Stimulated activated CD8-positive, alpha-beta memory T cell treated with anti-CD3 and anti-CD28 coated beads, Interleukin-7, amount 100 ng/mL, for 1 hour (primary cell): Measurements from ENCODE around the gene CLEC16A.

Source experiments
- DNase-seq, 2 donors: peaks; one replicate each; pipeline ENCODE4 v3.0.0-alpha.2; 2020; ENCODE audit warnings: low read depth in 2 of 2

The CLEC16A gene, protein sequence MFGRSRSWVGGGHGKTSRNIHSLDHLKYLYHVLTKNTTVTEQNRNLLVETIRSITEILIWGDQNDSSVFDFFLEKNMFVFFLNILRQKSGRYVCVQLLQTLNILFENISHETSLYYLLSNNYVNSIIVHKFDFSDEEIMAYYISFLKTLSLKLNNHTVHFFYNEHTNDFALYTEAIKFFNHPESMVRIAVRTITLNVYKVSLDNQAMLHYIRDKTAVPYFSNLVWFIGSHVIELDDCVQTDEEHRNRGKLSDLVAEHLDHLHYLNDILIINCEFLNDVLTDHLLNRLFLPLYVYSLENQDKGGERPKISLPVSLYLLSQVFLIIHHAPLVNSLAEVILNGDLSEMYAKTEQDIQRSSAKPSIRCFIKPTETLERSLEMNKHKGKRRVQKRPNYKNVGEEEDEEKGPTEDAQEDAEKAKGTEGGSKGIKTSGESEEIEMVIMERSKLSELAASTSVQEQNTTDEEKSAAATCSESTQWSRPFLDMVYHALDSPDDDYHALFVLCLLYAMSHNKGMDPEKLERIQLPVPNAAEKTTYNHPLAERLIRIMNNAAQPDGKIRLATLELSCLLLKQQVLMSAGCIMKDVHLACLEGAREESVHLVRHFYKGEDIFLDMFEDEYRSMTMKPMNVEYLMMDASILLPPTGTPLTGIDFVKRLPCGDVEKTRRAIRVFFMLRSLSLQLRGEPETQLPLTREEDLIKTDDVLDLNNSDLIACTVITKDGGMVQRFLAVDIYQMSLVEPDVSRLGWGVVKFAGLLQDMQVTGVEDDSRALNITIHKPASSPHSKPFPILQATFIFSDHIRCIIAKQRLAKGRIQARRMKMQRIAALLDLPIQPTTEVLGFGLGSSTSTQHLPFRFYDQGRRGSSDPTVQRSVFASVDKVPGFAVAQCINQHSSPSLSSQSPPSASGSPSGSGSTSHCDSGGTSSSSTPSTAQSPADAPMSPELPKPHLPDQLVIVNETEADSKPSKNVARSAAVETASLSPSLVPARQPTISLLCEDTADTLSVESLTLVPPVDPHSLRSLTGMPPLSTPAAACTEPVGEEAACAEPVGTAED

DNA sequence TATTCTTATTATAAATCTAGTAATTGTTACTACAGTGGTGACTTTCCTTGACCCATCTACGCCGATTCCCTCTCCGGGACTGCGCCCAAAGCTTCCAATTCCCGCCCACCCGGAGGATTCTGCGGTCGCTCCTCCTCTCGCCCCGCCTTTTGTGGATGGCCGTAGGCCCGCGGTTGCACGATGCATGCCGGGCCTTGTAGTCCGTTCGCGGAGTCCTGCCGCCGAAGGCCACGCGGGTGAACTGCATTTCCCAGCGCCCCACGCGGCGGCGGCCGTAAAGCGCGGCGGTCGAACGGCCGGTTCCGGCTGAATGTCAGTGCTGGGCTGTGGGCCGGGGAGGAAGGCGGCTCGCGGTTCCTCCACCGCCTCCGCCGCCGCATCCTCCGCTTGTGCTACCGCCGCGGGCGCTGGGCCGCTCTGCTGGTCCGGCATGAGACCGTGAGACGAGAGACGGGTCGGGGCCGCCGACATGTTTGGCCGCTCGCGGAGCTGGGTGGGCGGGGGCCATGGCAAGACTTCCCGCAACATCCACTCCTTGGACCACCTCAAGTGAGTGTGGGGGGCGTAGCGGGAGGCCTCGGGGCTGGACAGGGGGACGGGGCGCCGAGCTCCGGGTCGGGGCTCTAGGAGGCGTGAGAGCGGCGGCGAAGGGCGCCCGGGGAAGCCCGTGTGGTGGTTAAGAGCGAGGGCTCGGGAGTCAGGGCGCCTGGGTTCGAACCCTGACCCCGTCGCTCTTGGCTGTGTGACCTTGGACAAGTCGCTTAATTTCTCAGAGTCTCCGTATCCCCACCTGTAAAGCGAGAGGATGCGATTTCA lies at the start of gene CLEC16A:
TSS of gene CLEC16A (plus strand) at position 316 of the 816 bp plus-strand sequence. CDS start at position 470, 154 bp downstream.
- DNase-seq, result peak; percentile 89 to 90

DNA sequence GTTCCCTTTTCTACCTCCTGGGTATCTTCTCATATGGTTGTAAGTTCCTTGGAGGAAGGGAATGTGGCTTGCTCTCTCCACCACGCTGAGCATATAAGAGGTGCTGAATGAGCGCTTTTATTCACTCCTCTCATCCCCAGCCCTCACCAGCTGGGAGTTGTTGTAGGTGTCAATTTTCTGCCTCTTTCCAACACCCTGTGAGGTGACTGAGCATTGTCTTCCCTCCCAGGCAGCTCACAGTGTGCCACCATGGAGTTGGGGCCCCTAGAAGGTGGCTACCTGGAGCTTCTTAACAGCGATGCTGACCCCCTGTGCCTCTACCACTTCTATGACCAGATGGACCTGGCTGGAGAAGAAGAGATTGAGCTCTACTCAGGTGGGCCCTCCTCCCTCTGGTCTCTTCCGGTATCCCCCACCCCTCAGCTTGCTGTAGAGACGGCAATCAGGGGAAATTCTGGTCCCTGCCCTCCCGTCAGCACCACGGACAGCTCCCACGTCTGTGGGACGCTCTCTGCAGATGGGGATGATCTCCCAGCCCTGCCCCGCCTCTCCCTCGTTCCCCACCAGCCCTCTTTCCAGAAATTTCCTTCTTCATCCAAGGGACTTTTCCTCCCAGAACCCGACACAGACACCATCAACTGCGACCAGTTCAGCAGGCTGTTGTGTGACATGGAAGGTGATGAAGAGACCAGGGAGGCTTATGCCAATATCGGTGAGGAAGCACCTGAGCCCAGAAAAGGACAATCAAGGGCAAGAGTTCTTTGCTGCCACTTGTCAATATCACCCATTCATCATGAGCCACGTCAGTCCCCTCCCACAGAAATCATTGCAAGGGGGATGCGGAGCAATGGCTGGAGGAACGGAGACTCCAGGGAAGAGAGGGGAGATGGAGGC lies 49.1 kb upstream of the CLEC16A start:
- DNase-seq, result no peak

DNA sequence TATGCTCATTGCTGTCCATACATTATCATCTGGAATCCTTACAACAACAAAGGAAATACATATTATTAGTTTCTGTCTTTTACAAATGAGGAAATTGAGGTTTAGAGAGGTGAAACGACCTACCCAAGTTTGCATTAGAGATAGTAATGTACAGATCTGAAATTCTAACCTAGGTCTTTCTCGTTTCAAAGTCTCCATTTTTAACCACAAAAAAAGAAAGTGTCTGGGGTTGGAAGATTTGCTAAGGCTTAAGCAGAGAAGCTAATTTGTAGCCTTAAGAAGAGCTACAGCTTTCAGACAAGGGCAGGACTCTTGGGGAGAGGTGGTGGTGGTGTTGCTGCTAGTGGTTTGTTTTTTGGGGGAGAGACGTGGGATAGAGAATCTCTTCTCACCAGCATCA lies 48.2 kb upstream of the CLEC16A start:
- DNase-seq, result no peak

DNA sequence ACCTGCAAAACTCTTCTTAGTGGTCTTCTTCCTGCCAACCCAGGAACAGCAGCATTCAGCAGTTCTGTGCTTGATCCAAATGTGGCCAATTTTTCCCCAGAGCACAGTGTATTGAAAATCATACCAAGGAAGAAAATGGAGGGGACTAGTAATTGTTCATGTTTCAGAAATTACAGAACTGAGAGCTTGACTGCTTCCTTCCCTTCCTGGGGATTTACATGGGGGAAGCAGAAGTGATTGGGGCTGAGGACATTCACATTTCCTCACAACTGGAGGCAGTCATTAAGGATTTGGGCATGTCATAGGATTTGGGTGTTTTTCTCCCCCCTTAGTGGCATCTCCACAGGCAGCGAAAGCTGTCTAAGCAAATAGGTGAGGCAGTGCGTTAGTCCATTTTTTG lies 47.6 kb upstream of the CLEC16A start:
- DNase-seq, result no peak

DNA sequence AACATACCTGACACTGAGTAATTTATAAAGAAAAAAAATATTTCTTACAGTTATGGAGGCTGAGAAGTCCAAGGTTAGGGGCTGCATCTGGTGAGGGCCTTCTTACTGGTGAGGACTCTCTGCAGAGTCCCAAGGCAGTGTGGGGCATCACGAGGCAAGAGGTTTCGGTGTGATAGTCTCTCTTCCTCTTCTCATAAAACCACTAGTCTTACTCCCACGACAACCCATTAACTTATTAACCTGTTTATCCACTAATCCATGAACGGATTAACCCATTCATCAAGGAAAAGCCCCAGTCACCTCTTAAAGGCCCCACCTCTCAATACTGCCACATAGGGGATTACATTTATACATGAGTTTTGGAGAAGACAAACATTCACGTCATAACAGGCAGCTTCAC lies 47.2 kb upstream of the CLEC16A start:
- no peak for DNase-seq

DNA sequence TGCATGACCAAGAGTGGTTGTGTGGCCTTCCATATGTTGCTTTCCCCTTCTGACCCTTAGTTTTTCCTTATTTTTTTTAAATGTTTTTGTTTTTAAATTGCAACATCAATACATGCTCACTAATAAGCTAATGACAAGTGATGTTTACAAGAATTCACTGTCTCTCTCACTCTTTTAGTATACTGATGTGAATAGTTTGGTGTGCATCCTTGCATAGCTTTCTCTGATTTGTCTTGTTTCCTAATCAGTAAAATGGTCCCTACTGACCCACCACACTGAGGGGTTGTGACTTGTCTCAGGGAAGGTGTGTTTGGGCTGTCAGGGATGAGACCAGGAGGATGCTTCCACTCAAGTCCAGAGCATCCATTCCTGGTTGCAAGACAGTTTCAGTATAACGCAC lies 41.4 kb upstream of the CLEC16A start:
- DNase-seq, result no peak

DNA sequence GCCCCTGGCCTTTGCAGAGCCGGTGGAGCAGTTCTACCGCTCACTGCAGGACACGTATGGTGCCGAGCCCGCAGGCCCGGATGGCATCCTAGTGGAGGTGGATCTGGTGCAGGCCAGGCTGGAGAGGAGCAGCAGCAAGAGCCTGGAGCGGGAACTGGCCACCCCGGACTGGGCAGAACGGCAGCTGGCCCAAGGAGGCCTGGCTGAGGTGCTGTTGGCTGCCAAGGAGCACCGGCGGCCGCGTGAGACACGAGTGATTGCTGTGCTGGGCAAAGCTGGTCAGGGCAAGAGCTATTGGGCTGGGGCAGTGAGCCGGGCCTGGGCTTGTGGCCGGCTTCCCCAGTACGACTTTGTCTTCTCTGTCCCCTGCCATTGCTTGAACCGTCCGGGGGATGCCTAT lies 37.9 kb upstream of the CLEC16A start:
- no peak for DNase-seq

DNA sequence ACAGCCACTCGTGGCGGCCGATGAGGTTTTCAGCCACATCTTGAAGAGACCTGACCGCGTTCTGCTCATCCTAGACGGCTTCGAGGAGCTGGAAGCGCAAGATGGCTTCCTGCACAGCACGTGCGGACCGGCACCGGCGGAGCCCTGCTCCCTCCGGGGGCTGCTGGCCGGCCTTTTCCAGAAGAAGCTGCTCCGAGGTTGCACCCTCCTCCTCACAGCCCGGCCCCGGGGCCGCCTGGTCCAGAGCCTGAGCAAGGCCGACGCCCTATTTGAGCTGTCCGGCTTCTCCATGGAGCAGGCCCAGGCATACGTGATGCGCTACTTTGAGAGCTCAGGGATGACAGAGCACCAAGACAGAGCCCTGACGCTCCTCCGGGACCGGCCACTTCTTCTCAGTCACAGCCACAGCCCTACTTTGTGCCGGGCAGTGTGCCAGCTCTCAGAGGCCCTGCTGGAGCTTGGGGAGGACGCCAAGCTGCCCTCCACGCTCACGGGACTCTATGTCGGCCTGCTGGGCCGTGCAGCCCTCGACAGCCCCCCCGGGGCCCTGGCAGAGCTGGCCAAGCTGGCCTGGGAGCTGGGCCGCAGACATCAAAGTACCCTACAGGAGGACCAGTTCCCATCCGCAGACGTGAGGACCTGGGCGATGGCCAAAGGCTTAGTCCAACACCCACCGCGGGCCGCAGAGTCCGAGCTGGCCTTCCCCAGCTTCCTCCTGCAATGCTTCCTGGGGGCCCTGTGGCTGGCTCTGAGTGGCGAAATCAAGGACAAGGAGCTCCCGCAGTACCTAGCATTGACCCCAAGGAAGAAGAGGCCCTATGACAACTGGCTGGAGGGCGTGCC lies 37.2 kb upstream of the CLEC16A start:
- DNase-seq, result no peak

DNA sequence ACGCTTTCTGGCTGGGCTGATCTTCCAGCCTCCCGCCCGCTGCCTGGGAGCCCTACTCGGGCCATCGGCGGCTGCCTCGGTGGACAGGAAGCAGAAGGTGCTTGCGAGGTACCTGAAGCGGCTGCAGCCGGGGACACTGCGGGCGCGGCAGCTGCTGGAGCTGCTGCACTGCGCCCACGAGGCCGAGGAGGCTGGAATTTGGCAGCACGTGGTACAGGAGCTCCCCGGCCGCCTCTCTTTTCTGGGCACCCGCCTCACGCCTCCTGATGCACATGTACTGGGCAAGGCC lies 36.7 kb upstream of the CLEC16A start:
- no peak for DNase-seq

DNA sequence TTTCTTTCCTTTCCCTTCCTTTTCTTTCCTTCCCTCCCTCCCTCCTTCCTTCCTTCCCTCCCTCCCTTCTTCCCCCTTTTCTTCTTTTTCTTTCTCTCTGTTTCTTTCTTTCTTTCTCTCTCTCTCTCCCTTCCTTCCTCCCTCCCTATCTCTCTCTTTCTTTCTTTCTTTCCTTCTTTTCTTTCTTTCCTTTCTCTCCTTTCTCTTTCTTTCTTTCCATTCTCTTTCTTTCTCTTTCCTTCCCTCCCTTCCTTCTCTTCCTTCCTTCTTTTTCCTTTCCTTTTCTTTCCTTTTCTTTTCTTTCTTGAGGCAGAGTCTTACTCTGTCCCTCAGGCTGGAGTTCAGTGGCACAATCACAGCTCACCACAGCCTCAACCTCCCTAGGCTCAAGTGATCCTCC lies 33.1 kb upstream of the CLEC16A start:
- no peak for DNase-seq

DNA sequence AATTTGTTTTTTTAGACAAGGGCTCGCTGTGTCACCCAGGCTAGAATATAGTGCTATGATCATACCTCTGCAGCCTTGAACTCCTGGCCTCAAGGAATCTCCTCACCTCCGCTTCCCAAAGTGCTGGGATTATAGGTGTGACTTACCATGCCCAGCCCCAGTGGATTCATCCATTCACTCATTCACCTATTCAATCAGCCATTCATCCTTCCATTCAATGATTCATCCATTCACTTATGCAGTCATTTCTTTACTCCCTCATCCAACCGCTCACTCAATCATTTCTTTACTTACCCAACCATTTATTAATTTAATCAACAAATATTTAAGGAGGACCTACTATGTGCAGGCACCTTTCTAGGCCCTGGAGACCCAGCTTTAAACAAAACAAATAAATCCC lies 27.8 kb upstream of the CLEC16A start:
- no peak for DNase-seq

DNA sequence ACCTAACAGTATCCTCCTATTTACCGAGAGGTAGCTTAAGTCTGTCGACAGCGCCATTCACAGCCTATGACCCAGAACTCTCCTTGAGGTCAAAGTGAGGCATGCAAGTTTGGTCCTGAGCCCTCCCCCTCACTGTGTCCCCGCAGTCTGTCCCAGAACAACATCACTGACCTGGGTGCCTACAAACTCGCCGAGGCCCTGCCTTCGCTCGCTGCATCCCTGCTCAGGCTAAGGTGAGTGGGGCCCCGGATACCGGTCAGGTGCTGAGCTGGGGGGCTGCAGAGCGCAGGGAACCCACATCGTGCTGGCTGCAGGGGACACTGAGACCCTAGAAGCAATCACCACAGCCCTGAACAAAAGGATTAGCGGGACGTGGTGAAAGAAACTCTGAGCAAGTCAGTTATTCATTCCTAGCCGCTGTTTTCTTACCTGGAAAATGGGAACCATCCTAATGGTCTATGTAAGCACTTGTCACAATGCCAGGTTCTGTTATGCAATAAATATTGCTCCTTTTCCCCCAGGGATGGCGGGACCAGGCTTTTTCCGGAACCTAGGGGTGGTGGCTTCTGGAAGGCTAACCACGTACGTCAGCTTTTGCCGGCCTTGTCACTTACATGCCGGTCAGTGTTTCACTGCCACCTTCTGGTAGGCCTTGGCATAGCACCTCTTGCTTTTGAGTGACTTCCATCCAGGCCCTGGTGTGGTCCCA lies 25.9 kb upstream of the CLEC16A start:
- DNase-seq, result peak; percentile 52 to 67

DNA sequence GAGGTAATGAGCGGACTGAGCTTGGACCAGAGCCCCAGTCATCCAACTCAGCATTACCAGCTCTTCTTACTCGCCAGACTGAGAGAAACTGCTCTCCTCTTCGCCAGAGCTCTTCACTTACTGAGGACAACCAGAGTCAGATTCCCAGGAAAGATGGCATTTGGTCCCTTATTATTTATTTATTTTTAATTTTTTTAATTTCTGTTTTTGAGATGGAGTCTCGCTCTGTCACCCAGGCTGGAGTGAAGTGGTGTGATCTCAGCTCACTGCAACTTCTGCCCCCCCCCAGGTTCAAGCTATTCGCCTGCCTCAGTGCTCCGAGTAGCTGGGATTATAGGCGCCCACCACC lies 25.4 kb upstream of the CLEC16A start:
- no peak for DNase-seq

DNA sequence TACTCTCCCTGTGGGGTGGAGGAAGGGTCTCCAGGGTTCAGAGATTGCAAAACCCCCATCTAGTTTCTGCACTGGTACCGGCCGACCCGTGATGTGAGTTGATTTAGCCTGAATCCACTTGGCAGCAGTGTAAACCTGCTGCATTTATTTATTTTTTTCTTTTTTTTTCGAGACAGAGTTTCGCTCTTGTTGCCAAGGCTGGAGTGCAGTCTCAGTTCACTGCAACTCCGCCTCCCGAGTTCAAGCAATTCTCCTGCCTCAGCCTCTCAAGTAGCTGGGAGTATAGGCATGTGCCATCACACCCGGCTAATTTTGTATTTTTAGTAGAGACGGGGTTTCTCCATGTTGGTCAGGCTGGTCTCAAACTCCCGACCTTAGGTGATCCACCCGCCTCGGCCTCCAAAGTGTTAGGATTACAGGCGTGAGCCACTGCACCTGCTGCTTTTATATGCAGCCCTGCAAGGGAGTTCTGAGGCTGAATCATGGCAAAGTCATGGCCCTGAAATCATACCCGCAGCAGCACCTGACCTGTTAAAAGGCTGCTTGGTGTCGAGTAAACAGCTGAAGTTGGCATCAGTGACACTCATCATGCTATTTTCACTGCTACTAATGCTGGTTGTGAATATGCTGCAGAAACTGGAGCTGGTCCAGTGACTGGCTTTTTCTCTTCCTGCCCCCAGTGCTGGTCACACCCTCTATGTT lies 23.5 kb upstream of the CLEC16A start:
- no peak for DNase-seq

DNA sequence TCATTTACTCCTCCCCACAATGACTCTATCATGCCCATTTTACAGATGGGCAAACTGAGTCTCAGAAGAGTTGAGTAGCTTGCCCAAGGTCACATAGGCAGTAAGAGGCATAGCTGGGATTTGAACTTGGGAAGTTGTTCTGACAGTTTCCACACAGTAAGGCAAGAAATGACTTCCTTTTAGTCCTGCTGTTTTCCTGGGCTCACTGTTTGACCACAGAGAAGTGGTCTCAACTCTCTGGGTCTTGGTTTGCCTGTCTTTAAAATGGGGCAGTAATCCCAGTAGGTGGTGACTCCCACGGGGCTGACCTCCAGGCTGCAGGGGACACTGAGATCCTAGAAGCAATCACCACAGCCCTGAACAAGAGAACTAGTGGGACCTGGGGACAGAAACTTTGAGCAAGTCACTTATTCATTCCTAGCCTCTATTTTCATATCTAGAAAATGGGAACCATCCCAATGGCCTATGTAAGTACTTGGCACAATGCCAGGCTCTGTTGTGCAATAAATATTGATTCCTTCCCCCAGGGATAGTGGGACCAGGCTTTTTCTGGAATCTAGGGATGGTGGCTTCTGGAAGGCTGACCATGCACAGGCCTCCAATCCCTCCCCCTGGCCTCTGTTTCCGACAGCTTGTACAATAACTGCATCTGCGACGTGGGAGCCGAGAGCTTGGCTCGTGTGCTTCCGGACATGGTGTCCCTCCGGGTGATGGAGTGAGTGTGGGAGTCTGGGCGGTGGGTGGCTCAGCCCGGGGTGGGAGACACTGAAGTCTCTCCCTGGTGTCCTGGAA lies 22.6 kb upstream of the CLEC16A start:
- DNase-seq, result no peak

DNA sequence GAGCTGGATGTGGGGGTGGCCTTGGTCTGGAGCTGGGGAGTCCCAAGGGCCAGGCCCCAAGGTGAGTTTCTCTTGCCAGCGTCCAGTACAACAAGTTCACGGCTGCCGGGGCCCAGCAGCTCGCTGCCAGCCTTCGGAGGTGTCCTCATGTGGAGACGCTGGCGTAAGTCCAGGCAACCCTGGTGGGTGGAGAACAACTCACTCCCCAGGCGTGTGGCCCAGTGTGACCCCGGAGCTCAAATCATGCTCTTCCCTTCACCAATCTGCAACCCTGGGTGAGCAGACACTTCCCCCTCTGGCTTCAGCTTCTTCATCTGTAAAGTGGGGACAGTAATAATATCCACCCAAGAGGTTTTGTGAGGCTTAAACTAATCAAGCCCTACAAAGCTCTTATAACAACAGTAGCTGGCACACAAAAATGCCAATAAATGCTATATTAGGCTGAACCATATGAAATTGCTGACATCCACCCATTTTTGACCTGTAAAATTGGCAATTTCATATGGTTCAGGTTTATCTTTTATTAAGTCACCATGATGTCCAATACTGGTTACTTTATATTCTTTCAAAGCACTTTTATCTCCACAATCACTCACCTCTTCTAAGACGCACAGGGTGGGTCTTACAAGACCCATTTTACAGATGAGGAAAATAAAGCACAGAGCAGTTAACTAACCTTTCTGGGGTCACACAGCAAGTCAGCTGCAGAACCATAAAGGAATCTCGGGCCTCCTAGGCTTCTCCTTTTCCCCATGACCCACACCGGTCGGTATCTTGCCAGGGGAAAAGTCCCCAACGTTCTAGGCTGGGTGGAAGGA lies 21.8 kb upstream of the CLEC16A start:
- no peak for DNase-seq

DNA sequence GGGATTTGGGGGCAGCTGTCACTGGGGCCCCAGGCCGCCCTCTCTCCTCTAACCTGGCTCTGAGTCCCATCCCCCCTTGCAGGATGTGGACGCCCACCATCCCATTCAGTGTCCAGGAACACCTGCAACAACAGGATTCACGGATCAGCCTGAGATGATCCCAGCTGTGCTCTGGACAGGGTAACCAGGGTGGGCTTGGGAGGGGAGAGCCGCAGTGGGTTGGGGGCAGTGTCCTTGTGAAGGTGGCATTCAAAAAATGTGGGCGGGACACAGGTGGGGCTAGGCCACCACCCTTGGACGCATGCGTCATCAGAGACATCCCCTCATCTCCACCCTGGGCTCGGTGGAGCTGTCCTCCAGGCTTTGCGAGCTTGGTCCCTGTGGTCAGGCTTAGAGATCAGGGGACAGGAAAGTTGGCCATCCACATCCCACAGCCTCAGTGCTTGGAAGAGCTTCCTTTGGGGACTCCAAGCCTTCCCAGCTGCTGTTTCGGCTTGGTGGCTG lies 21.2 kb upstream of the CLEC16A start:
- no peak for DNase-seq
